HG02884 (cell line): ENCODE measurements around the gene NANOGP8.
"Not testable (repeated sequence)": the region's sequence is repeated elsewhere in the genome, so short reads cannot be mapped to it uniquely, and the experiment has no call there.

ENCODE experiments used
- ATAC-seq: cut with Tn5 transposase; IDR thresholded peaks from one replicate; pipeline ENCODE4 v1.9.1; 2021; ENCODE audit warnings: mild to moderate bottlenecking, moderate library complexity; ENCODE audit not compliant: unreplicated experiment

The NANOGP8 gene

GRCh38 chr15:35085176-35085919 is at the start of gene NANOGP8:
TSS of gene NANOGP8 (minus strand) at chr15:35085295. CDS start at chr15:35085110, 185 bp downstream.
- ATAC-seq, result not testable (repeated sequence)

- ATAC-seq, result no peak
Observed at GRCh38 chr15:35134299-35134698, 49.2 kb upstream of the NANOGP8 start.

- no peak for ATAC-seq
Observed at GRCh38 chr15:35130245-35130644, 45.1 kb upstream of the NANOGP8 start.

- ATAC-seq, result no peak
Observed at GRCh38 chr15:35129361-35129760, 44.3 kb upstream of the NANOGP8 start.

GRCh38 chr15:35127717-35128116 is 42.6 kb upstream of the NANOGP8 start:
- no peak for ATAC-seq

- no peak for ATAC-seq
Observed at GRCh38 chr15:35126236-35126635, 41.1 kb upstream of the NANOGP8 start.

GRCh38 chr15:35123743-35124142 is 38.6 kb upstream of the NANOGP8 start:
- no peak for ATAC-seq

- ATAC-seq, result no peak
Observed at GRCh38 chr15:35121611-35122359, 36.7 kb upstream of the NANOGP8 start.

GRCh38 chr15:35120173-35120572 is 35.1 kb upstream of the NANOGP8 start:
- no peak for ATAC-seq

GRCh38 chr15:35118960-35119359 is 33.9 kb upstream of the NANOGP8 start:
- no peak for ATAC-seq

- ATAC-seq, result no peak
Observed at GRCh38 chr15:35117543-35118265, 32.6 kb upstream of the NANOGP8 start.

- ATAC-seq, result no peak
Observed at GRCh38 chr15:35115155-35115725, 30.1 kb upstream of the NANOGP8 start.

GRCh38 chr15:35112346-35112745 is 27.3 kb upstream of the NANOGP8 start:
- ATAC-seq, result no peak

GRCh38 chr15:35111861-35112260 is 26.8 kb upstream of the NANOGP8 start:
- no peak for ATAC-seq

- no peak for ATAC-seq
Observed at GRCh38 chr15:35108453-35108852, 23.4 kb upstream of the NANOGP8 start.

- no peak for ATAC-seq
Observed at GRCh38 chr15:35107561-35107960, 22.5 kb upstream of the NANOGP8 start.

- no peak for ATAC-seq
Observed at GRCh38 chr15:35107122-35107521, 22.0 kb upstream of the NANOGP8 start.

GRCh38 chr15:35104526-35105147 is 19.5 kb upstream of the NANOGP8 start:
- no peak for ATAC-seq

GRCh38 chr15:35102186-35102585 is 17.1 kb upstream of the NANOGP8 start:
- no peak for ATAC-seq

- ATAC-seq, result no peak
Observed at GRCh38 chr15:35101335-35101734, 16.2 kb upstream of the NANOGP8 start.

- no peak for ATAC-seq
Observed at GRCh38 chr15:35098737-35099136, 13.6 kb upstream of the NANOGP8 start.
